Naive B cell (primary cell): ENCODE data around the gene PRB4. TPM values are rescaled to one million over a fixed set of nuclear protein-coding genes. Genes with fewer than 3 reads are reported as not detected.
"Not testable (repeated sequence)": the region's sequence is repeated elsewhere in the genome, so short reads cannot be mapped to it uniquely, and the experiment has no call there.

Source experiments
- ATAC-seq, 2 donors: fragments of 150-1000 bp; cut with Tn5 transposase; 2 replicates each; pipeline ENCODE4 v1.10.0; 2021; ENCODE audit warnings: low read depth in 2 of 2, mild to moderate bottlenecking in 2 of 2, moderate library complexity in 2 of 2
- DNase-seq: peaks from one replicate; pipeline ENCODE4 v3.0.0; 2022
- H3K27ac Mint-ChIP-seq, 6 donors: one replicate each; pipeline ENCODE4 v1.8.0; 2020 to 2022; ENCODE audit warnings: mild to moderate bottlenecking in 6 of 6, mixed read lengths in 6 of 6, moderate library complexity in 5 of 6, inconsistent platforms in 2 of 6
- H3K27me3 Mint-ChIP-seq, 3 donors: one replicate each; pipeline ENCODE4 v1.8.0; 2021 to 2022; ENCODE audit warnings: mixed read lengths in 3 of 3, mild to moderate bottlenecking in 1 of 3
- H3K36me3 Mint-ChIP-seq, 2 donors: one replicate each; pipeline ENCODE4 v1.8.0; 2020 to 2022; ENCODE audit warnings: mixed read lengths in 2 of 2, inconsistent platforms in 1 of 2, mild to moderate bottlenecking in 1 of 2
- H3K4me1 Mint-ChIP-seq, 3 donors: one replicate each; pipeline ENCODE4 v1.8.0; 2020 to 2022; ENCODE audit warnings: mixed read lengths in 3 of 3, inconsistent platforms in 1 of 3, mild to moderate bottlenecking in 1 of 3, moderate library complexity in 1 of 3
- H3K4me3 Mint-ChIP-seq, 8 donors: one replicate each; pipeline ENCODE4 v1.8.0; 2020 to 2022; ENCODE audit warnings: mild to moderate bottlenecking in 8 of 8, mixed read lengths in 8 of 8, moderate library complexity in 8 of 8, inconsistent platforms in 2 of 8
- H3K9me3 Mint-ChIP-seq, 7 donors: one replicate each; pipeline ENCODE4 v1.8.0; 2020 to 2022; ENCODE audit warnings: mixed read lengths in 7 of 7, mild to moderate bottlenecking in 5 of 7, inconsistent platforms in 2 of 7, moderate library complexity in 1 of 7
- polyA plus RNA-seq, 6 donors: library from polyadenylated mRNA; unstranded; fragments of 300-500 nt; fragmentation: Illumina TruSeq; gene quantifications; one replicate each; pipeline ENCODE4 v1.2.3, GENCODE V29; 2021; ENCODE audit warnings: low read depth in 6 of 6

Gene PRB4
- not detected for polyA plus RNA-seq

DNA sequence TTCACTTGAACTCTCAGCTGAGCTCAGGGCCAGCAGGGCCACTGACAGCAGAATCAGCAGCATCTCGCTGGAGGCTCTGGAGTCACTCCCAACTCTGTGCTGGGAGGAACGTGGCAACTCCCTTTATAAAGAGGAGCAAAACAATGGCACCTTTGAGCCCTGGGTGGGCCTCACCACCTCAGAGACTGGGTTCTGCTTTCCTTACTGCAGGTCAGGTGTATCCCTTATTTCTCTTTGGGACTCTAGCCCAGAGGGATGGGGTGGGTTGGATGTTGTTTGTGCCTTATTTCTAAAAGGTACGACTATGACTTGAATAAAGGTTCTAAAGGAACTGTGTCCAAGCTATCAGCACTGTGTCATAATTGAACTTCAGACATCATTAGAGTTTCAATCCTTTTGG is at the start of gene PRB4:
Gene PRB4, minus strand, starts transcription at position 101 of the 400 bp plus-strand sequence. Its CDS starts 38 bp downstream, at position 63.
- Mint-ChIP-seq H3K4me1 (no peaks in the 10 kb centered on the region), H3K4me3 (no peak within 1 kb of the TSS), H3K36me3 (peaks cover 0 to 28% of the 10 kb centered on the region in 2 donors), H3K27ac (peak within 1 kb of the TSS in 1 of 6 donors; percentile 88), H3K9me3 (peaks cover 0 to 10% (median 9%) of the 10 kb centered on the region in 7 donors), H3K27me3 (no peaks in the 10 kb centered on the region)
- no peak for DNase-seq
- ATAC-seq = no peak

DNA sequence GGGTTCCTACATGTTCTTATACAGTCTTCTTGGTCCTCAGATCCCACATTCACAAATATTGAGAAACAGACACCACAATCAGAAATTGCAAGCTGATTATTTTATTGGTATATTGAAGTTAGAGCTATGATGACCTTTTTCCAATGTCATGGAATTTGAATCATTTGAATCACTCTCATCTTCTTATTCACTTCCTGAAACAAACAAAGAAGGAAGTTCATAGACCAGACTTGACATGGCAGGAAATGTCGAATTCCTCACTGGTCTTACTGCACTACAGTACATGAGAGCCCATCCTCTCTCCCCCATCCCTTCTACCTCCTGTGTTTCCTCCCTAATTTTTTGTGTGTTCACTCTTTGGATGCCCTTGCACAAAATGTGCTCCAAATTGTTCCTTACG is 41.5 kb upstream of the PRB4 start:
- not testable (repeated sequence) for H3K27me3 Mint-ChIP-seq, H3K4me3 Mint-ChIP-seq, H3K4me1 Mint-ChIP-seq, H3K36me3 Mint-ChIP-seq, H3K27ac Mint-ChIP-seq, ATAC-seq, DNase-seq
- peaks cover 0 to 11% (median 4%) of the 10 kb centered on the region in 7 donors for H3K9me3 Mint-ChIP-seq

DNA sequence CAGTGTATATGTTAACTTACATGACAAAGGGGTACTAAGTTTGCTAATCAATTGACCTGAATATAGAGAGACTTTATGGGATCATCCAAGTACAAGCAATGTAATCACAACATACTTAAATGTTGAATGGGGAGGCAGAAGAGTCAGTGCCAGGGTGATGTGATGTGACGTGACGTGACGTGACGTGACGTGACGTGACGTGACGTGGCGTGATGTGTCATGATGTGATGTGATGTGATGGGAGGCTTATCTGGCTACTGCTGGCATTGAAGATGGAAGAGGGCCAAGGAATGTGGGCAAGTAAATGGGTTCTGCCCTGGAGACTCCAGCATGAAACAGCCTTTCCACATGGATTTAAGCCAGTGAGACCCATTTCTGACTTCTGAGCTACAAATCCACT is 38.2 kb upstream of the PRB4 start:
- Mint-ChIP-seq H3K36me3 (no peaks in the 10 kb centered on the region), H3K9me3 (peaks cover 0 to 11% (median 3%) of the 10 kb centered on the region in 7 donors), H3K4me1 (no peaks in the 10 kb centered on the region), H3K27me3 (no peaks in the 10 kb centered on the region), H3K27ac (no peak overlapping the region), H3K4me3 (no peak overlapping the region)
- ATAC-seq = no peak
- no peak for DNase-seq

DNA sequence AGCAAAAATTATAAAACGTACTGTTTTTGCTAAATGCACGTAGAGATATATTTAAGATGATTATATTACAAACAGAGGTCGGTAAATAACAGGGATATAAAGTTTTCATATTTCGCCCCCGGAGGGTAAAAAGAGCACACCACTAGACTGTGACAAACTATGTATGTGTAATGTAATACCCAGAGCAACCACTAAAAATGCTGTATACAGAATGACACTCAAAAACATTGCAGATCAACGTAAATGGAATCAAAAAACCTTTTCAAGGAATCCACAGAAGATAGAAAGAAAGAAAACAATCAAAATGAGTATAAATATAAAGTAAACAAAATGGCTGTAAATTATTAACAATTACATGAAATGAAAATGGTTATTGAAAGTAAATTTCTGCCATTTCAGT is 37.6 kb upstream of the PRB4 start:
- H3K27me3 Mint-ChIP-seq = no peaks in the 10 kb centered on the region
- ATAC-seq (no peak), DNase-seq (no peak)
- no peak overlapping the region for H3K4me3 Mint-ChIP-seq
- no peaks in the 10 kb centered on the region for H3K36me3 Mint-ChIP-seq
- peak overlapping the region in 1 of 6 donors; percentile 6 for H3K27ac Mint-ChIP-seq
- H3K9me3 Mint-ChIP-seq = peaks cover 0 to 11% (median 3%) of the 10 kb centered on the region in 7 donors
- H3K4me1 Mint-ChIP-seq = no peaks in the 10 kb centered on the region

DNA sequence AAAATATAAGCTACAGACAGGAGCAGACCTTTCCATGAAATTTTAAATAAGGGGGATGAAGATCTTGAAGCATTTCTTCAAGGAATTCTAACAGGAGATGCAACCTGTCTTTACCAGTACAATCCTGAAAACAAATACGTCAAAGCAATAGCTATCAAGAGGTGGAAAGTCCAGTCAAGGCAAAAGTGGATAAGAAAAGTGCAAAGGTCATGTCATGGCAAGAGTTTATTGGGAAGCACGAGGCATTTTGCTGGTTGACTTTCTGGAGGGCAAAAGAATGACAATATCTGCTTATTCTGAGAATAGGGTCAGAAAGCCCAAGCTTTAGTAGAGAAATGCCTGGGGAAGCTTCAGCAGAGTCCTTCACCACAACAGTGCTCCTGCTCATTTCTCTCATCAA is 34.3 kb upstream of the PRB4 start:
- no peak overlapping the region for H3K27ac Mint-ChIP-seq
- peaks cover 0 to 3% of the 10 kb centered on the region in 2 donors for H3K36me3 Mint-ChIP-seq
- no peak for DNase-seq
- no peak overlapping the region for H3K4me3 Mint-ChIP-seq
- H3K27me3 Mint-ChIP-seq = no peaks in the 10 kb centered on the region
- no peak for ATAC-seq
- no peaks in the 10 kb centered on the region for H3K4me1 Mint-ChIP-seq
- H3K9me3 Mint-ChIP-seq = peaks cover 0 to 11% (median 3%) of the 10 kb centered on the region in 7 donors

DNA sequence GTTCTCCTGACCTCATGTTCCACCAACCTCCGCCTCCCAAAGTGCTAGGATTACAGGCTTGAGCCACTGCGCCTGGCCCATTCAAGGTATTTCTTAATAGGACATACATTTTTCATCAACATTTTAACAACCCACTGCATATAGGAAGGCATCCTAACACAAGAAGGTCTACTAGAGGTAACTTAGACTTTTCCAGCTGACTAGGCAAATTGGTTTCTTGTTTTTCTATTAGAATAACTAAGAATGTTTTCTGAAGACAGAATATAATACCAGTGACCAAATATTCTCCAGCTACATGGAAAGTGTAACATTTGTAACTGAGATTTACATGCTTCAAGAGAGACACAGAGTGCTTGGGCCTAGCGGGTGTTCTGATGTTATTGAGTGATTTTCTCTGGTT is 14.2 kb upstream of the PRB4 start:
- Mint-ChIP-seq H3K27ac (no peak overlapping the region), H3K9me3 (peaks cover 0 to 7% (median 3%) of the 10 kb centered on the region in 7 donors), H3K4me1 (peaks cover 0 to 4% (median 0%) of the 10 kb centered on the region in 3 donors), H3K36me3 (peaks cover 0 to 7% of the 10 kb centered on the region in 2 donors), H3K4me3 (no peak overlapping the region), H3K27me3 (no peaks in the 10 kb centered on the region)
- no peak for ATAC-seq
- DNase-seq = no peak

DNA sequence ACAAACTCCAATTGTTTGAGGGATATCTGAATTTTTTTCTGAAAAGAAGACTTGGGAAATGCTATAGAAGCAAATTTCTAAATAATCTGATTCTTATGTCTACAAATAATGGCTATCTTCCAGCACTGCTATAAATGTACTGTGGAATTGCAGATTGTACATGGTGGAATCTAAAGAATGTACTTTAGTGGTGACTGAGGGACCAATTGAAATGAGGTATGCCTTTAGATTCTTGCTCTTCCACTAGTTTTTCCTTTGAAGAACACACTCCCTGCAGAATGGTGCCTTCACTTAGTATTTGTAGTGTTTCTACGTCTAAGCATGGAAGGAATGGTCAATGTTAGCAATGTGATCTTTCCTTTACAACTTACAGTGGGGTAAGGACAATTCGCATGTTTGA is 11.7 kb upstream of the PRB4 start:
- no peaks in the 10 kb centered on the region for H3K27me3 Mint-ChIP-seq
- H3K27ac Mint-ChIP-seq = no peak overlapping the region
- H3K36me3 Mint-ChIP-seq = peaks cover 0 to 7% of the 10 kb centered on the region in 2 donors
- peaks cover 8 to 17% (median 11%) of the 10 kb centered on the region in 7 donors for H3K9me3 Mint-ChIP-seq
- H3K4me3 Mint-ChIP-seq = no peak overlapping the region
- no peak for ATAC-seq
- peaks cover 0 to 4% (median 0%) of the 10 kb centered on the region in 3 donors for H3K4me1 Mint-ChIP-seq
- no peak for DNase-seq

DNA sequence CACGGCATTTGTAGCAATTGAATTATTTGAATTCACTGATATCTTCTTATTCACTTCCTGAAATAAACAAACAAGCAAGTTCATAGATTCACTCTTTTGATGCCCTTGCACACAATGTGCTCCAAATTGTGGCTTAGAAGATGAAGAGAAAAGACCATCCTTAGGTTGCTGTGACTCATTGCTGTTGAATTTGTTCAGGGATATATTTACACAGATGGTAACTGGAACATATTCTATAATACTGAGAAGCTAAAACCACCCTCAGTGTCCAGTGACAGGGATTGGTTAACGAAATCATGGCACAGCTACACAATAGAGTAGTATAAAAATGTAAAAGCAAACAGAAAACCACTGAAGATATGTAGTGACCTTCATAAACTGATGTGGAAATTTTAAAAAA is 3.1 kb downstream of the PRB4 start:
- Mint-ChIP-seq H3K27ac (no peak overlapping the region), H3K36me3 (peaks cover 0 to 18% of the 10 kb centered on the region in 2 donors), H3K9me3 (peaks cover 0 to 12% (median 9%) of the 10 kb centered on the region in 7 donors), H3K27me3 (no peaks in the 10 kb centered on the region), H3K4me3 (no peak overlapping the region), H3K4me1 (no peaks in the 10 kb centered on the region)
- DNase-seq (no peak), ATAC-seq (no peak)

DNA sequence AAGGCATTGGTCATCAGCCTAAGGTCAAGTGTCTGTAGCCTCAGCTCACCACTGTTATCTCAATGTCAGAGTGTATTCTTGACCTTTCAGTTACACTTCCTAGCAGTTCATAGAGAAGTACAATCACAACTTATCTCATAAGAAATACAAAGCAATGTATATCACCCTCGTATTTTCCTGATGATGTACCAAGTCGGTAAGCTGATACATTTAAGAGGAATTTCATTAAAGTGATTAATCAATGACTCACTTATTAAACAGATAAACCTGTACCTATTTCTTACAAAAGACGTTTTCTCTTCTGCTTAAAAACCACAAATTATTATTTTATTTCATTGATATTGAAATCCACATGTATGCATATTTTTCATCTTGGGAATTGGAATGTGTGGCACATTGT is 36.8 kb downstream of the PRB4 start:
- Mint-ChIP-seq H3K9me3 (no peaks in the 10 kb centered on the region), H3K4me3 (no peak overlapping the region), H3K27ac (no peak overlapping the region), H3K27me3 (no peaks in the 10 kb centered on the region), H3K36me3 (no peaks in the 10 kb centered on the region), H3K4me1 (no peaks in the 10 kb centered on the region)
- no peak for DNase-seq
- ATAC-seq = no peak

DNA sequence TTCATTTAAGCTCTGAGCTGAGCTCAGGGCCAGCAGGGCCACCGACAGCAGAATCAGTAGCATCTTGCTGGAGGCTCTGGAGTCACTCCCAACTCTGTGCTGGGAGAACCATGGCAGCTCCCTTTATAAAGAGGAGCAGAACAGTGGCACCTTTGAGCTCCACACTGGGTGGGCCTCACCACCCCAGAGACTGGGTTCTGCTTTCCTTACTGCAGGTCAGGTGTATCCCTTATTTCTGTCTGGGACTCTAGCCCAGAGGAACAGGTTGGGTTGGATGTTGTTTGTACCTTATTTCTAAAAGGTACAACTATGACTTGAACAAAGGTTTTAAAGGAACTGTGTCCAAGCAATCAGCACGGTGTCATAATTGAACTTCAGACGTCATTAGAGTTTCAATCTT is 40.6 kb downstream of the PRB4 start, which contains the start of gene PRB3:
Gene PRB3, minus strand, starts transcription at position 101 of the 400 bp plus-strand sequence. Its CDS starts 38 bp downstream, at position 63.
- Mint-ChIP-seq H3K27ac (no peak within 1 kb of the TSS), H3K27me3 (no peaks in the 10 kb centered on the region), H3K36me3 (no peaks in the 10 kb centered on the region), H3K9me3 (peaks cover 0 to under 1% (median 0%) of the 10 kb centered on the region in 7 donors), H3K4me1 (no peaks in the 10 kb centered on the region), H3K4me3 (no peak within 1 kb of the TSS)
- ATAC-seq = no peak
- DNase-seq = no peak

DNA sequence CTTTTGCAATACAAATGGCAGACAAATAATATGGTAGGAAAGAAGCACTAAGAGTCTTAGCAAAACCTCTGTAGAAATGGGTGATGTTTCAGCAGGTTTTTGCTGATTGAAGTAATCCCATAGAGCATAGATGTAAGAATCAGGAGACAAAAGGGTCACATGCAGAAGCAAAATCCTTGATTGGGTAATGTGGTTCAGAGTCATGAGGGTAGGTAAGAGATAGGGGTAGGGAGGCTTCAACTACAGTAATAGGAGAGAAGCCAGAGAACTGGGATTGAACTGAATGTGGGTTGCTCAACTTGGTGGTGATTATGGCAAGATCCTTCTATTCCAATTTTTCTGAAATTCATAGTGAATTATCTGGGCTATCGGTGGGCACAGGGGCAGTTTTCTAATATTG is 45.7 kb downstream of the PRB4 start:
- H3K9me3 Mint-ChIP-seq = peaks cover 6 to 25% (median 19%) of the 10 kb centered on the region in 7 donors
- no peaks in the 10 kb centered on the region for H3K27me3 Mint-ChIP-seq
- DNase-seq (no peak), ATAC-seq (no peak)
- H3K27ac Mint-ChIP-seq = no peak overlapping the region
- H3K4me3 Mint-ChIP-seq = no peak overlapping the region
- peaks cover 0 to 13% of the 10 kb centered on the region in 2 donors for H3K36me3 Mint-ChIP-seq
- H3K4me1 Mint-ChIP-seq = no peaks in the 10 kb centered on the region

Other genes with a start within 250 kb of the PRB4 start
- under 1 TPM in 1 of 6 donors, not detected in 5; 0.33 TPM for gene TAS2R46, start 248.1 kb downstream of the PRB4 start, polyA plus RNA-seq
- gene TAS2R43, start 218.1 kb downstream of the PRB4 start, polyA plus RNA-seq = under 1 TPM in 1 of 6 donors, not detected in 5; 0.78 TPM
- not detected for gene TAS2R30, start 175.8 kb downstream of the PRB4 start, polyA plus RNA-seq
- gene SMIM10L1, start 139.2 kb downstream of the PRB4 start, polyA plus RNA-seq = 10 to 100 TPM in 3 of 6 donors, 1 to 10 TPM in 3; 8.6 to 12.8 (median 9.7) TPM
- not detected for gene TAS2R42, start 123.5 kb downstream of the PRB4 start, polyA plus RNA-seq
- gene PRB3, start 40.7 kb downstream of the PRB4 start, polyA plus RNA-seq = not detected
- not detected for gene PRB2, start 85.1 kb upstream of the PRB4 start, polyA plus RNA-seq